IMR-90 (cell line): Measurements from ENCODE around the gene MEIS2. TPM values are rescaled to one million over a fixed set of nuclear protein-coding genes. Genes with fewer than 3 reads are reported as not detected.
A peak's percentile ranks its signal among the peaks of the same experiment; 100 is the strongest.

ENCODE experiments used
- ATAC-seq: fragments of 200-7000 bp; cut with Tn5 transposase; 2 replicates; pipeline ENCODE4 v1.9.1; 2020; ENCODE audit warnings: low read depth, mild to moderate bottlenecking, moderate library complexity
- BruUV-seq: library from RNA; stranded (reverse); fragments of 400-500 nt; replicated peaks from 2 replicates; lab custom pipeline; 2021; lab: Mats Ljungman, UMichigan
- CTCF ChIA-PET: fragments of 300-600 bp; formaldehyde crosslinking; extraction: SDS; loops from one replicate; lab custom pipeline; 2021; ENCODE audit warnings: antibody characterized with exemption; lab: Yijun Ruan, JAX
- POLR2A ChIA-PET: fragments of 300-600 bp; sonication (Branson Sonifier 250); formaldehyde crosslinking; loops from one replicate; lab custom pipeline; 2022; ENCODE audit warnings: antibody characterized with exemption; ENCODE audit not compliant: unreplicated experiment; lab: Charles Lee
- DNase-seq: peaks from one replicate; pipeline ENCODE4 v3.0.0; 2013
- H2AFZ ChIP-seq: replicated peaks from 2 replicates; pipeline ENCODE3; 2013; ENCODE audit warnings: low read length, mild to moderate bottlenecking; ENCODE audit not compliant: poor library complexity
- H2AK5ac ChIP-seq: 2 replicates; pipeline ENCODE4 v1.6.1; 2013; ENCODE audit warnings: low read depth, low read length, inconsistent platforms
- H2AK9ac ChIP-seq: replicated peaks from 2 replicates; pipeline ENCODE3; 2013; ENCODE audit warnings: mild to moderate bottlenecking, low read depth, low read length, moderate library complexity; ENCODE audit not compliant: poor library complexity
- H2BK120ac ChIP-seq: 2 replicates; pipeline ENCODE4 v1.6.1; 2013; ENCODE audit warnings: low read depth, low read length, inconsistent platforms
- H2BK15ac ChIP-seq: 3 replicates; pipeline ENCODE4 v1.6.1; 2013; ENCODE audit warnings: low read depth, low read length, inconsistent platforms
- H2BK20ac ChIP-seq: 2 replicates; pipeline ENCODE4 v1.6.1; 2013; ENCODE audit warnings: low read depth, mild to moderate bottlenecking, inconsistent platforms, low read length, moderate library complexity
- H2BK5ac ChIP-seq: 2 replicates; pipeline ENCODE4 v1.6.1; 2013; ENCODE audit warnings: mild to moderate bottlenecking, low read depth, low read length, inconsistent platforms; ENCODE audit not compliant: poor library complexity, severe bottlenecking
- H3K14ac ChIP-seq: replicated peaks from 2 replicates; pipeline ENCODE4 v1.6.1; 2013; ENCODE audit warnings: low read depth, low read length, inconsistent platforms
- H3K18ac ChIP-seq: 2 replicates; pipeline ENCODE4 v1.6.1; 2013; ENCODE audit warnings: low read depth, low read length, control low read depth
- H3K23ac ChIP-seq: 2 replicates; pipeline ENCODE4 v1.6.1; 2013; ENCODE audit warnings: low read depth, low read length, inconsistent platforms
- H3K27ac ChIP-seq: 2 replicates; pipeline ENCODE4 v1.5.1; 2013; ENCODE audit warnings: mild to moderate bottlenecking, control low read depth, low read length; ENCODE audit not compliant: insufficient read depth
- H3K27me3 ChIP-seq: 2 replicates; pipeline ENCODE4 v1.6.1; 2013; ENCODE audit warnings: low read length; ENCODE audit not compliant: control insufficient read depth, insufficient read depth
- H3K36me3 ChIP-seq: 2 replicates; pipeline ENCODE4 v1.6.1; 2013; ENCODE audit warnings: low read length, mixed read lengths; ENCODE audit not compliant: control insufficient read depth, insufficient read depth
- H3K4ac ChIP-seq: 2 replicates; pipeline ENCODE4 v1.6.1; 2013; ENCODE audit warnings: low read depth, low read length, inconsistent platforms
- H3K4me1 ChIP-seq: 2 replicates; pipeline ENCODE4 v1.6.1; 2013; ENCODE audit warnings: low read length, mixed read lengths; ENCODE audit not compliant: control insufficient read depth, insufficient read depth
- H3K4me2 ChIP-seq: 2 replicates; pipeline ENCODE4 v1.6.1; 2013; ENCODE audit warnings: low read depth, mild to moderate bottlenecking, control low read depth, low read length, moderate library complexity
- H3K4me3 ChIP-seq: 2 replicates; pipeline ENCODE4 v1.5.1; 2013; ENCODE audit warnings: low read depth, mild to moderate bottlenecking, control low read depth, low read length, moderate library complexity; ENCODE audit not compliant: insufficient read depth
- H3K56ac ChIP-seq: 2 replicates; pipeline ENCODE4 v1.6.1; 2013; ENCODE audit warnings: low read length, inconsistent platforms; ENCODE audit not compliant: insufficient read depth; ENCODE audit errors: extremely low read depth
- H3K79me1 ChIP-seq, 2 experiments: 2 replicates each; pipeline ENCODE4 v1.6.1; 2013; ENCODE audit warnings: low read length in 2 of 2, inconsistent platforms in 1 of 2, low read depth in 1 of 2
- H3K9ac ChIP-seq: 2 replicates; pipeline ENCODE4 v1.6.1; 2013; ENCODE audit warnings: low read depth, low read length, control low read depth
- H3K9me1 ChIP-seq: 2 replicates; pipeline ENCODE4 v1.6.1; 2013; ENCODE audit warnings: low read length, inconsistent platforms; ENCODE audit not compliant: insufficient read depth
- H3K9me3 ChIP-seq: 2 replicates; pipeline ENCODE4 v1.6.1; 2013; ENCODE audit warnings: low read length; ENCODE audit not compliant: control insufficient read depth, insufficient read depth
- H4K20me1 ChIP-seq: 2 replicates; pipeline ENCODE4 v1.6.1; 2013; ENCODE audit warnings: low read length, inconsistent platforms; ENCODE audit not compliant: insufficient read depth
- H4K5ac ChIP-seq: 2 replicates; pipeline ENCODE4 v1.6.1; 2013; ENCODE audit warnings: mild to moderate bottlenecking, low read depth, low read length, control low read depth
- H4K8ac ChIP-seq, 2 experiments: 2 replicates each; pipeline ENCODE4 v1.6.1; 2013; ENCODE audit warnings: low read depth in 2 of 2, low read length in 2 of 2, control low read depth in 1 of 2, inconsistent platforms in 1 of 2
- H4K91ac ChIP-seq: 2 replicates; pipeline ENCODE4 v1.6.1; 2013; ENCODE audit warnings: low read depth, low read length, inconsistent platforms; ENCODE audit not compliant: insufficient read depth
- BHLHE40 ChIP-seq: fragments of 150-350 bp; IDR thresholded peaks from 2 replicates; pipeline ENCODE4 v1.6.1; 2016; ENCODE audit warnings: mild to moderate bottlenecking, low read depth, low read length
- CEBPB ChIP-seq: IDR thresholded peaks from 2 replicates; pipeline ENCODE4 v1.6.1; 2012; ENCODE audit warnings: low read depth, low read length, improper control_type of control experiment
- CHD1 ChIP-seq: IDR thresholded peaks from 2 replicates; pipeline ENCODE4 v1.6.1; 2012; ENCODE audit warnings: low read depth, low read length, improper control_type of control experiment
- FOS ChIP-seq: fragments of 150-350 bp; IDR thresholded peaks from 2 replicates; pipeline ENCODE4 v1.6.1; 2016; ENCODE audit warnings: low read depth, low read length
- MAFK ChIP-seq: IDR thresholded peaks from 2 replicates; pipeline ENCODE4 v1.6.1; 2012; ENCODE audit warnings: low read depth, low read length, improper control_type of control experiment
- MAZ ChIP-seq: IDR thresholded peaks from 2 replicates; pipeline ENCODE4 v1.6.1; 2012; ENCODE audit warnings: low read depth, mild to moderate bottlenecking, low read length, improper control_type of control experiment, moderate library complexity, borderline replicate concordance
- MXI1 ChIP-seq: IDR thresholded peaks from 2 replicates; pipeline ENCODE4 v1.6.1; 2012; ENCODE audit warnings: low read depth, mild to moderate bottlenecking, low read length, moderate library complexity, borderline replicate concordance
- NFE2L2 ChIP-seq: fragments of 150-350 bp; IDR thresholded peaks from 2 replicates; pipeline ENCODE4 v1.6.1; 2016; ENCODE audit warnings: low read depth, mild to moderate bottlenecking, low read length
- POLR2A ChIP-seq: IDR thresholded peaks from 2 replicates; pipeline ENCODE4 v1.6.1; 2012; ENCODE audit warnings: mild to moderate bottlenecking, low read depth, low read length
- RAD21 ChIP-seq: IDR thresholded peaks from 2 replicates; pipeline ENCODE4 v1.6.1; 2012; ENCODE audit warnings: low read length, improper control_type of control experiment
- RCOR1 ChIP-seq: IDR thresholded peaks from 2 replicates; pipeline ENCODE4 v1.6.1; 2012; ENCODE audit warnings: mild to moderate bottlenecking, low read length, improper control_type of control experiment; ENCODE audit not compliant: insufficient replicate concordance
- RFX5 ChIP-seq: IDR thresholded peaks from 2 replicates; pipeline ENCODE4 v1.8.0; 2012; ENCODE audit warnings: low read depth, mild to moderate bottlenecking, low read length, moderate library complexity
- SMC3 ChIP-seq: fragments of 150-350 bp; IDR thresholded peaks from 2 replicates; pipeline ENCODE4 v1.6.1; 2016; ENCODE audit warnings: low read depth, mild to moderate bottlenecking, antibody characterized with exemption, low read length, moderate library complexity
- WGBS, 2 experiments: methylation state at CpG; one replicate each; pipeline versions ENCODE4 v1.1.5 to v1.1.7; 2013; ENCODE audit warnings: missing lambda C conversion rate in 2 of 2; ENCODE audit not compliant: insufficient read length in 1 of 2; ENCODE audit errors: extremely low coverage in 2 of 2; 5-methylcytosine and 5-hydroxymethylcytosine counted together
- dilution Hi-C: fragments of 300-500 bp; cut with HindIII; formaldehyde crosslinking; loops from one replicate; pipeline ENCODE4 v1.14.3; 2018; ENCODE audit warnings: low sequenced_read_pairs; ENCODE audit not compliant: unreplicated experiment
- in situ Hi-C: fragments of 300-500 bp; cut with MboI; formaldehyde crosslinking; loops from 3 replicates; pipeline ENCODE4 v1.14.3; 2019; ENCODE audit warnings: low sequenced_read_pairs, inconsistent platforms, mixed read lengths
- intact Hi-C: fragments of 100-400 bp; cut with micrococcal nuclease; formaldehyde crosslinking; loops from 2 replicates; pipeline ENCODE4 v1.10.0; 2022
- polyA plus RNA-seq, 3 experiments: library from polyadenylated mRNA; depleted of rRNA; stranded (reverse); fragments of >200 nt; gene quantifications; 2 replicates each; pipeline ENCODE4 v1.2.3, GENCODE V29; 2012; ENCODE audit warnings: low replicate concordance in 1 of 3
- total RNA-seq: library from RNA; depleted of rRNA; stranded (reverse); fragments of >200 nt; gene quantifications from 2 replicates; pipeline ENCODE4 v1.2.3, GENCODE V29; 2012
- TF ChIP-seq, protein P1 (sequence below): fragments of 150-350 bp; IDR thresholded peaks from 2 replicates; pipeline ENCODE4 v1.6.1; 2017; ENCODE audit warnings: mild to moderate bottlenecking, antibody characterized with exemption, low read length, low read depth
- TF ChIP-seq, protein P2 (sequence below): fragments of 150-350 bp; IDR thresholded peaks from 2 replicates; pipeline ENCODE4 v1.6.1; 2016; ENCODE audit warnings: low read depth, mild to moderate bottlenecking, low read length, moderate library complexity, borderline replicate concordance

MEIS2 gene
- total and polyA plus RNA-seq, 2 of the 4 experiments (the other 2 are of a cell fraction) = 70.1 to 71.3 TPM

DNA sequence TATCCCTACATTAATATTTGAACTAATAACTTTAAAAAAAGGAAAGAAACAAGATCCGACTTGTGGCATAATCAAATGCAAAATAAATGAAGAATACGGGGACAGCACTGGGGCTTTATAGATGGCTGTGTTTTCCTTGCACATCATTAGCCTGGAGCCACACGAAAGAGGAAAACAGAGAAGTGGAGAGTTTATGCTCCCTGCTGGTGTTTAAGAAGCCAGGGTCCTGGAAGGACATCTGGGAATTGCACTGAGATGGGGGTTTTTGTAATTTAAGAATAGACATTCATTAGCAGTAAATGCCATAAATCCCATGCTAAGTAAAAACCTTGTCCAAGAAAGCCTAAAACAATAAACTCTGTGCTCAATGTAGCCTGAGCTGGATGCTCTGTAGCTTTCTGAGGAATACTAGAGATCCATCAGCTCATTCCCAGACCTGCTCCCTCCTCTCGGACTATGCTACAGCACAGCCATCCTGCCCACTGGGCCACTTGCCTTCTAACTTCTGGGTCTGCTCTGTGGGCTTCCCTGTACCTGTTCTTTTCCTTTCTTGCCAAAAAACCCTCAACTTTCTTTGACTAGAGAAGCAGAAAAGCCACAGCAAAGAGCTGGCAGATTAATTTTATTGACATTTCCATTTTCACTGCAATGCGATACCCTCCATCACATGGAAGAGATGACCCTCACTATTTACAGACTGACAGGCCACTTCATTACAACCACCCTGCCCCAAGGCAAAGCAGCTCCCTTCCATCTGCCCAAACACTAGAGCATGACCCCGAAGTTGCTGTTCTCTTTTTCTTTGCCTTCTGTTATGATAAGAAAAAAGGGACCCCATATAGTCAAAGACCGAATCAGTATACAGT is 62.3 kb downstream of the MEIS2 start:
- Histone ChIP-seq H3K18ac (no peak overlapping the region), H2BK15ac (no peak overlapping the region), H2BK5ac (no peak overlapping the region), H4K8ac (no peak overlapping the region), H2AK9ac (no peak overlapping the region), H3K14ac (peak overlapping the region; percentile 72; the same call in 1 of the 2 replicates), H3K56ac (no peak overlapping the region), H3K27me3 (no peaks in the 10 kb centered on the region), H3K4me1 (peaks cover 12% of the 10 kb centered on the region; the same call in 1 of the 2 replicates), H3K79me1 (peaks cover 23 to 51% of the 10 kb centered on the region in 2 experiments; a peak in 3 of 4 replicates), H4K91ac (no peak overlapping the region), H3K4me2 (no peak overlapping the region; the same call in 1 of the 2 replicates), H3K4ac (no peak overlapping the region), H2BK120ac (no peak overlapping the region), H3K27ac (peak overlapping the region; percentile 11; the same call in 1 of the 2 replicates), H3K36me3 (peaks cover 18% of the 10 kb centered on the region), H3K9me1 (peaks cover 26% of the 10 kb centered on the region), H3K4me3 (no peak overlapping the region), H4K5ac (no peak overlapping the region), H4K20me1 (peaks cover 19% of the 10 kb centered on the region; the same call in 1 of the 2 replicates), H3K9me3 (no peaks in the 10 kb centered on the region), H3K9ac (no peak overlapping the region), H2AFZ (no peak overlapping the region), H2BK20ac (no peak overlapping the region), H3K23ac (peak overlapping the region; percentile 17; the same call in 1 of the 2 replicates), H2AK5ac (peak overlapping the region; percentile 47; the same call in 1 of the 2 replicates)
- BruUV-seq = no TSS peak
- CTCF ChIA-PET = no interaction called here
- intact Hi-C loops (no loop called here), in situ Hi-C loops (loop anchor here (10.0 kb wide), 1 partner anchor 63 kb away; no protein-coding TSS in a partner anchor), dilution Hi-C loops (no loop called here)
- 79% methylated on average over 2 of the region's 7 CpGs; no CpG with 5 or more reads in 1 of the 2 experiments for WGBS, 2 experiments
- POLR2A ChIA-PET = no interaction called here
- DNase-seq = peak; percentile 60
- peak; percentile 57 for ATAC-seq
- TF ChIP-seq MAFK (no peak), SMC3 (no peak), FOS (no peak), POLR2A (no peak), RAD21 (no peak), MXI1 (no peak), MAZ (no peak), BHLHE40 (no peak), RFX5 (no peak), RCOR1 (no peak), CEBPB (no peak), NFE2L2 (no peak), CHD1 (no peak)
- TF ChIP-seq, protein P1, sequence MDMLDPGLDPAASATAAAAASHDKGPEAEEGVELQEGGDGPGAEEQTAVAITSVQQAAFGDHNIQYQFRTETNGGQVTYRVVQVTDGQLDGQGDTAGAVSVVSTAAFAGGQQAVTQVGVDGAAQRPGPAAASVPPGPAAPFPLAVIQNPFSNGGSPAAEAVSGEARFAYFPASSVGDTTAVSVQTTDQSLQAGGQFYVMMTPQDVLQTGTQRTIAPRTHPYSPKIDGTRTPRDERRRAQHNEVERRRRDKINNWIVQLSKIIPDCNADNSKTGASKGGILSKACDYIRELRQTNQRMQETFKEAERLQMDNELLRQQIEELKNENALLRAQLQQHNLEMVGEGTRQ = no peak
- TF ChIP-seq, protein P2, sequence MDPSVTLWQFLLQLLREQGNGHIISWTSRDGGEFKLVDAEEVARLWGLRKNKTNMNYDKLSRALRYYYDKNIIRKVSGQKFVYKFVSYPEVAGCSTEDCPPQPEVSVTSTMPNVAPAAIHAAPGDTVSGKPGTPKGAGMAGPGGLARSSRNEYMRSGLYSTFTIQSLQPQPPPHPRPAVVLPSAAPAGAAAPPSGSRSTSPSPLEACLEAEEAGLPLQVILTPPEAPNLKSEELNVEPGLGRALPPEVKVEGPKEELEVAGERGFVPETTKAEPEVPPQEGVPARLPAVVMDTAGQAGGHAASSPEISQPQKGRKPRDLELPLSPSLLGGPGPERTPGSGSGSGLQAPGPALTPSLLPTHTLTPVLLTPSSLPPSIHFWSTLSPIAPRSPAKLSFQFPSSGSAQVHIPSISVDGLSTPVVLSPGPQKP = no peak
